Bronchial epithelial cell (primary cell): Measurements from ENCODE around the gene CREB3. TPM values are rescaled to one million over a fixed set of nuclear protein-coding genes. Genes with fewer than 3 reads are reported as not detected.

Source experiments
- DNase-seq: peaks from one replicate; pipeline ENCODE4 v3.0.0-alpha.2; 2010; ENCODE audit warnings: low read depth
- FAIRE-seq: peaks from 2 replicates; lab custom pipeline; 2011; peaks lifted over from hg19 to GRCh38; lab: Jason Lieb, UNC
- H3K27me3 ChIP-seq: 2 replicates; pipeline ENCODE4 v1.5.1; 2011; ENCODE audit warnings: low read length; ENCODE audit not compliant: control insufficient read depth, insufficient read depth
- H3K36me3 ChIP-seq: 2 replicates; pipeline ENCODE4 v1.5.1; 2011; ENCODE audit warnings: low read length; ENCODE audit not compliant: control insufficient read depth, insufficient read depth
- H3K4me3 ChIP-seq: 2 replicates; pipeline ENCODE4 v1.5.1; 2011; ENCODE audit warnings: mild to moderate bottlenecking, low read depth, low read length, control low read depth
- total RNA-seq: library from RNA; depleted of rRNA; stranded (reverse); fragments of >200 nt; gene quantifications from 2 replicates; pipeline ENCODE4 v1.2.1, GENCODE V29; 2014
- TF ChIP-seq, protein P1 (sequence below): IDR thresholded peaks from 2 replicates; pipeline ENCODE4 v1.5.1; 2011; ENCODE audit warnings: mild to moderate bottlenecking, moderate library complexity, low read length, control low read depth, inconsistent platforms; ENCODE audit not compliant: insufficient read depth, severe bottlenecking

CREB3 gene
- total RNA-seq, 1 donor from 2014 or later, result 57.9 TPM

GRCh38 chr9:35776018-35776417, 43.6 kb downstream of the CREB3 start:
- no peak for FAIRE-seq
- Histone ChIP-seq H3K36me3 (no peaks in the 10 kb centered on the region), H3K4me3 (no peak overlapping the region), H3K27me3 (no peaks in the 10 kb centered on the region)
- DNase-seq, result no peak
- TF ChIP-seq, protein P1, sequence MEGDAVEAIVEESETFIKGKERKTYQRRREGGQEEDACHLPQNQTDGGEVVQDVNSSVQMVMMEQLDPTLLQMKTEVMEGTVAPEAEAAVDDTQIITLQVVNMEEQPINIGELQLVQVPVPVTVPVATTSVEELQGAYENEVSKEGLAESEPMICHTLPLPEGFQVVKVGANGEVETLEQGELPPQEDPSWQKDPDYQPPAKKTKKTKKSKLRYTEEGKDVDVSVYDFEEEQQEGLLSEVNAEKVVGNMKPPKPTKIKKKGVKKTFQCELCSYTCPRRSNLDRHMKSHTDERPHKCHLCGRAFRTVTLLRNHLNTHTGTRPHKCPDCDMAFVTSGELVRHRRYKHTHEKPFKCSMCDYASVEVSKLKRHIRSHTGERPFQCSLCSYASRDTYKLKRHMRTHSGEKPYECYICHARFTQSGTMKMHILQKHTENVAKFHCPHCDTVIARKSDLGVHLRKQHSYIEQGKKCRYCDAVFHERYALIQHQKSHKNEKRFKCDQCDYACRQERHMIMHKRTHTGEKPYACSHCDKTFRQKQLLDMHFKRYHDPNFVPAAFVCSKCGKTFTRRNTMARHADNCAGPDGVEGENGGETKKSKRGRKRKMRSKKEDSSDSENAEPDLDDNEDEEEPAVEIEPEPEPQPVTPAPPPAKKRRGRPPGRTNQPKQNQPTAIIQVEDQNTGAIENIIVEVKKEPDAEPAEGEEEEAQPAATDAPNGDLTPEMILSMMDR, result no peak

DNA sequence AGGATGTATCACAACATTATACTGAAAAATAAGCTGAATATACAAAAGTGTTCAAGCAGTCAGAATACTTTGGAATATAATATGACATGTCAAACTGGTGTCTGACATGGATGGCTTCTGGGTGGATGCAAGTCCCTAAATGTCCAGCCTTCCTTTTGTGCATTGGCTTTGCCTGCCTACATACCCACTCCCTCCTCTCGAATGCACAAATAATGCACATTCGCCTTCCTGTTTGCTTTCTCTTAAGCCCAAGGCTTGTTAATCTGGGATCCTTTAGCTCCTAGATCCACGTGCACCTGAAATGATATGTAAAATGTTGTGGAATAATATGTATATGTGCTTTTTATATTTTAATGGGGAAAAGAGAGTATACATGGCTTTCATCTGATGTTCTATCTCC, 46.0 kb downstream of the CREB3 start:
- H3K36me3 ChIP-seq, result no peaks in the 10 kb centered on the region
- no peak overlapping the region for H3K4me3 ChIP-seq
- TF ChIP-seq, protein P1, result no peak
- H3K27me3 ChIP-seq, result no peaks in the 10 kb centered on the region
- DNase-seq (no peak), FAIRE-seq (no peak)

- no peak for FAIRE-seq
- Histone ChIP-seq H3K27me3 (no peaks in the 10 kb centered on the region), H3K36me3 (no peaks in the 10 kb centered on the region), H3K4me3 (no peak overlapping the region)
- TF ChIP-seq, protein P1, result no peak
- DNase-seq, result no peak
These were observed 48.6 kb downstream of the CREB3 start for GRCh38 chr9:35781066-35781465.

DNA sequence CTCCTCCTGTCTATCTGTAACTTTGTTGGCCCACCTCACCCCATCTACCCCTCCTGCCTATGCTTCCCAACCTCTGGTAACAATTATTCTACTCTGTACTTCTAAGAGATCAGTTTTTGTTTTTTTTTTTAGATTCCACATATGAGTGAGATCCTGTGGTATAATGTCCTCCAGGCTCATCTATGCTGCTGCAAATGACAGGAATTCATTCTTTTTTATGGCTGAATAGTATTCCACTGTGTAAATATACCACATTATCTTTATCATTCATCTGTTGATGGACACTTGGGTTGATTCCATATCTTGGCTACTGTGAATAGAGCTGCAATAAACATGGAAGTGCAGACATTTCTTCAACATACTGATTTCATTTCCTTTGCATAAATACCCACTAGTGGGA, 51.0 kb downstream of the CREB3 start:
- H3K36me3 ChIP-seq, result no peaks in the 10 kb centered on the region
- H3K4me3 ChIP-seq, result no peak overlapping the region
- no peaks in the 10 kb centered on the region for H3K27me3 ChIP-seq
- DNase-seq (no peak), FAIRE-seq (no peak)
- TF ChIP-seq, protein P1, result no peak

Other genes starting within 250 kb of the CREB3 start
- gene RUSC2, start 242.6 kb upstream of the CREB3 start, total RNA-seq, result 4.5 and 4.9 TPM in 2 replicates
- gene TESK1, start 127.4 kb upstream of the CREB3 start, total RNA-seq, result 6.6 and 8.2 TPM in 2 replicates
- gene CD72, start 114.3 kb upstream of the CREB3 start, total RNA-seq, result 0.79 and 0.90 TPM in 2 replicates
- gene SIT1, start 81.7 kb upstream of the CREB3 start, total RNA-seq, result not detected in 2 replicates
- gene RMRP, start 74.6 kb upstream of the CREB3 start, total RNA-seq, result 15,881 and 37,648 TPM in 2 replicates
- 11.4 and 13.7 TPM in 2 replicates for gene CCDC107, start 74.4 kb upstream of the CREB3 start, total RNA-seq
- gene ARHGEF39, start 67.5 kb upstream of the CREB3 start, total RNA-seq, result 0.13 and 0.79 TPM in 2 replicates
- gene CA9, start 58.7 kb upstream of the CREB3 start, total RNA-seq, result 3.2 and 28.5 TPM in 2 replicates
- 46.1 and 57.7 TPM in 2 replicates for gene TPM2, start 42.7 kb upstream of the CREB3 start, total RNA-seq
- 71.0 and 79.0 TPM in 2 replicates for gene TLN1, start 471 bp upstream of the CREB3 start, total RNA-seq
- 34.8 and 37.9 TPM in 2 replicates for gene GBA2, start 16.6 kb downstream of the CREB3 start, total RNA-seq
- 11.8 and 16.8 TPM in 2 replicates for gene RGP1, start 16.6 kb downstream of the CREB3 start, total RNA-seq
- not detected in 2 replicates for gene MSMP, start 21.6 kb downstream of the CREB3 start, total RNA-seq
- 5.0 and 7.9 TPM in 2 replicates for gene NPR2, start 58.9 kb downstream of the CREB3 start, total RNA-seq
- gene SPAG8, start 79.6 kb downstream of the CREB3 start, total RNA-seq, result 0.13 and 0.26 TPM in 2 replicates
- 22.6 and 22.7 TPM in 2 replicates for gene HINT2, start 82.4 kb downstream of the CREB3 start, total RNA-seq
- gene FAM221B, start 96.1 kb downstream of the CREB3 start, total RNA-seq, result not detected in 2 replicates
- gene TMEM8B, start 96.6 kb downstream of the CREB3 start, total RNA-seq, result 0.79 and 1.5 TPM in 2 replicates
- not detected in 2 replicates for gene OR13J1, start 137.7 kb downstream of the CREB3 start, total RNA-seq
- gene HRCT1, start 173.5 kb downstream of the CREB3 start, total RNA-seq, result 0.26 TPM in 1 of 2 replicates, not detected in the other
- gene SPAAR, start 176.8 kb downstream of the CREB3 start, total RNA-seq, result not detected in 2 replicates
- gene OR2S2, start 225.5 kb downstream of the CREB3 start, total RNA-seq, result not detected in 2 replicates